ENCODE results near the gene SMCO4.
"Not testable (repeated sequence)": the region's sequence is repeated elsewhere in the genome, so short reads cannot be mapped to it uniquely, and the experiment has no call there.

Gene SMCO4

DNA sequence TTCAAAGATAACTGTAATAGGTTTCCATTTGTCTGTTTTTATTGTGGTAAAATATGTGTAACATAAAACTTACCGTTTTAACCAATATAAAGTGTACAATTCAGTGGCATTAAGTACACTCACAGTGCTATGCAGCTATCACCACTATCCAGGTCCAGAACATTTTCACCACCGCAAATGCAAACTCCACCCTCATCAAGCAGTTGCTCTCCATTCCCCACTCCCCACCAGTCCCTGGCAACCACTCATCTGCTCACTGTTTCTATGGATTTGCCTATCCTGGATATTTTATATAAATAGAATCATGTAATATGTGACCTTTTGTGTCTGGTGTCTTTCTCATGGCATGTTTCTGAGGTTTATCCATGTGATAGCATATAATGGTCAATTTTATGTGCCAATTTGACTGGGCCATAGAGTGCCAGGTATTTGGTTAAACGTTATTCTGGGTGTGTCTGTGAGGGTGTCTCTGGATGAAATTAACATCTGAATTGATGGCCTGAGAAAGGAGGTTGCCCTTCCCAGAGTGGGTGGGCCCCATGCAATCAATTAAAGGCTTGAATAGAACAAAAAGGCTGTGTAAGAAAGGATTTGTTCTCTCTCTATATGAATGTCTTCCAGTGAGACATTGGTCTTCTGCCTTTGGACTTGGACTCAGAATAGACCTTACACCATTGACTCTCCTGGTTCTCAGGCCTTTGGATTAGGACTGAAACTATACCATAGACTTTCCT is 17.2 kb upstream of the SMCO4 start:
- DNase-seq (ENCODE audit: low read depth) = no peak

- no peak for DNase-seq (ENCODE audit: low read depth)
Observed at GRCh38 chr11:93559681-93560080, 16.5 kb upstream of the SMCO4 start.

DNA sequence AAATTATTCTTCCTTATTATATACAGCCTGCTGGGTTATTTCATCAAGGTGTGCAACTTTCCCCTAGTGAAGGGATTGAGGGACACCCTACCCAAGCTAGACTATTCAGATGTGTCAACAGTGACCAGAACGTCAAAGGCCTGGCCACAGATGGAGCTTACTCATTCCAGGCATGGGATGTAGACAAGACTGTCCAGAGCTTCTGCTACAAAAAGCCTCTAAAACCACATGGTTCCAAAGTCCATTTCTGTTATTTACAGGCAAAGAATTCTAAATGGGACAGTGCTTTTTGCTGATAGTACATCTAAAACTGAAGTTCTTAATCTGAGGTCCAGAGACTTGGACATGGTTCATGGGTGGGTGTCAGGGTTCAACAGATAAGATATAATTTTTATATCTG is 9.7 kb upstream of the SMCO4 start:
- DNase-seq (ENCODE audit: low read depth) = no peak

GRCh38 chr11:93549976-93550375 is 6.8 kb upstream of the SMCO4 start:
- no peak for DNase-seq (ENCODE audit: low read depth)

DNA sequence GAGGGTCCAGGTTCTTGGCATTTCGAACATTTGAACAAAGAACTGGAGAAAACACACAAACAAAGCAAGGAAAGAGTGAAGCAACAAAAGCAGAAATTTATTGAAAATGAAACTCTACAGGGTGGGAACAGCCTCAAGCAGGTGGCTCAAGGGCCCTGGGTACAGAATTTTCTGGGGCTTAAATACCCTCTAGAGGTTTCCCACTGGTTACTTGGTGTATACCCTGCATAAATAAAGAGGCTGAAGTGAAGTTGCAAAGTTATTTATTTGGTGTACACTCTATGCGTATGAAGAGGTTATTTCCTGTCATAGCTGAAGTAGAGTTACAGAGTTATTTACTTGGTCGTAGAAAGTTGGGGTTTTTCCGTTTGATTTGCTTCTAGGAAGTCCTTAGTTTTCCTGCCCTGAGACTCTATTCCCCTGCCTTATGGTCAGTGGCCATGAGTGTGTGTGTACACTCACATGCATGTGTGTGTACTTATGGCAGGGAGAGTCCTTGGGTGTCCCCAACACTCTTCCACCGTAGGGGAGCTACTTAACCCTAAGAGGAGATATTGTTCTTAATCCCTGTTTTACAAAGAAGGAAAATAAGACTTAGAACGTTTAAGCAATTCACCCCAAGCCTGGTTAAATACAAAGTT is 5.6 kb upstream of the SMCO4 start:
- DNase-seq (ENCODE audit: low read depth) = no peak

DNA sequence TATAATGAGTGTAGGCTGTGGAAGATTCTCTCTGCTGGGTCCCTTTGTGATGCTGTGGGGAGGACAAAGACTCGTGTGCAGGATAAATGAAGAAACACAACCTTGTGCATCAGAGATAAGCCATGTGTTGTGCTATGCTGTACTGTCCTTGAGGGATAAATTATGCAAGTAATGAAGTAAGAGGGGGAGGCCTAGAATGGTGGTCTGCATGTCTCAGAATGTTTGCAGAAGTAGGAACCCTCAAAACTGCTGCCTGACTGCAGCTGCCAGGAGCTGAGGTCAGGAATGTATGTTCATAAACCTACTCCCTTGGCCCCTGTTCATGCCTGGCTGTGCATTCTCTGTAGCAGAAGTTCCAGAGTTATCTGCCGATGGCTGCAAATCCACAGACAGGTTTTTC is 4.6 kb upstream of the SMCO4 start:
- no peak for DNase-seq (ENCODE audit: low read depth)

GRCh38 chr11:93547028-93547427 is 3.8 kb upstream of the SMCO4 start:
- no peak for DNase-seq (ENCODE audit: low read depth)

DNA sequence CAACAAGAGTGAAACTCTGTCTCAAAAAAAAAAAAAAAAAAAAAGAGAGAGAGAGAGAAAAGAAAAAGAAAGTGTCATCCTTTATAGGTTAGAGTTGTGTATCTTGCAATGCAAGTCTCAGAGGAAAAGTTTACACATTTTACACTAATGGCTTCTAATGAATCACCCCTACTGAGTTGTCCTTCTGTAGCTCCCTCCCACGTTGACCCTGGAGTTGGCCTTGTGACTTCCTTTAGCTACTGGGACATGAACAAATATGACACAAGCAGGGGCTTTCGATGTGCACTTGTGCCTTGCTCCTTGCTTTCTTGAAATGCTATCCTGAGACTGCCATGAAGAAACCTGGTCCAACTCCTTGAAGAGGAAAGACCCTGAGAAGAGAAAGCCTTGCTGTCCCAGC is 2.4 kb upstream of the SMCO4 start:
- DNase-seq (ENCODE audit: low read depth) = no peak

- DNase-seq (ENCODE audit: low read depth) = peak; percentile 30
Observed at GRCh38 chr11:93542811-93543229, 371 bp downstream of the SMCO4 start.

GRCh38 chr11:93541884-93542810 is 1.0 kb downstream of the SMCO4 start:
- DNase-seq (ENCODE audit: low read depth) = peak; percentile 70

DNA sequence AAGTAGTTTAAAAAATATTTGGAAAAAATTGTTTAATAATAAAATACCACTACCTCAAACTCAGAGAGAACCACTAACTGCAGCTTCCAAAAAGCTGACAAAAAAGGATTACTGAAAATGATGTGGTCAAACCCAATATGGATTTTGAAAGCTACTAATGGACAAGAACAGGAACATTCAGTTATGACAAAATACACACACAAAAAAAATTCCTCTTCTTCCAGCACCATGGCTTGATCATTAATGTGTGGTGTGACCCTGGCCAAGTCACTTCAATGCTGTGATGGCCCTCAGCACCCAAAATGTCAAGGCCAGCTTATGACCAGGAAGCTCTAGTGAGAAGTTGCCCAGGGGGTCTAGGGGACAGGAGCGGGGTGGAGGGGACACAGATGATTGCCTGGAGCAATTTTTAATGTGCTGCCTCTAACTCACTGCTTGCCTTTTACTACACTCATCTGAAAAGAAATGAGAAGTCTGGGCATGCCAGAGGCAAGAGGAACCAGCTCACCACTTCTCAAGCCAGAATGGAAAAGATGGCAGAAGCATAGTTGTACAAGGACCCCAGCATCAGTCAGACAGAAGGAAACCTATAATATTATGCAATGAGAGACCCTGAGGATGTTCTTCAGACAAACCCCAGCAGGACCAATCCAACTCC is 2.2 kb downstream of the SMCO4 start:
- DNase-seq (ENCODE audit: low read depth) = no peak

DNA sequence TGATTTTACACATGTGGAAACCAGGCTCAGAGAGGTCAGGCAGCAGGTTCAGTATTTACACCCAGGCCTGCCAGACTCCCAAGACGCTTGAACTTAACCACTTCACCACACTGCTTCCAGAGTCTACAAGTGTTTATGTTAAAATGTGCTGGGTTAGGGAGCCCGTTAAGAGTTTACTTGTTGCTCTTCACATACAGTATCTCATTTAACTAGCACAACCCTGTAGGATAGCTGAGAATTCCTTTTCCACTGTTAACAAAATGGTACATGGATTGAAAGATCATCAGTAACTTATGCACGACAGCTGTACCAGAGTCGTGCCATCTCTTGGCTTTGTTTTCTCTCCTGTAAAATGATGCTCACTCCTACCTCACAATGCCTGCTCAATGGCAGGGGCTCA is 2.9 kb downstream of the SMCO4 start:
- no peak for DNase-seq (ENCODE audit: low read depth)

DNA sequence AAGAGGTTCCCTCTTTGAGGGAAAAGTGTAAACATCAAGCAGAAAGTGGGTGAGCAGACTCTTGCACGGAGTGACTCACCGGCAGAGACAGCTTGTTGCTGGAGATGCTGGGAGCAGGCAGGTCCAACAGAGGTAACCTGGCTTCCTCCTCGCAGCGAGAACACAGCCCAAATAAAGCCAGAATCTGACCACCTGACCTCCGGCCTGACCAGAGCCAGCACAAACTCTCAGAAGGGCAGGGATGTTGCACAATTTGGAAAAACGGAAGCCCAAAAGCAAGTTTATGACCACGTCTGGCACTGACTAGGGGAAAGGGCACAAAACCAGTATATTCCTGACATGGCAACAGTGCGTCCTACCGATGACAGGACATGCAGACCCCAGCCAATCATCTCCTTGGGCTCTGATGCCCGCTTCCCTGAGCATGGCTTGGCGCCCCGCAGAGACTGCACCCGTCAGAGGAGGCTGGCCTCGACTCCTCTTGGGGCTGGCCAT is 5.4 kb downstream of the SMCO4 start:
- DNase-seq (ENCODE audit: low read depth) = no peak

- DNase-seq (ENCODE audit: low read depth) = no peak
Observed at GRCh38 chr11:93537049-93537448, 6.1 kb downstream of the SMCO4 start.

DNA sequence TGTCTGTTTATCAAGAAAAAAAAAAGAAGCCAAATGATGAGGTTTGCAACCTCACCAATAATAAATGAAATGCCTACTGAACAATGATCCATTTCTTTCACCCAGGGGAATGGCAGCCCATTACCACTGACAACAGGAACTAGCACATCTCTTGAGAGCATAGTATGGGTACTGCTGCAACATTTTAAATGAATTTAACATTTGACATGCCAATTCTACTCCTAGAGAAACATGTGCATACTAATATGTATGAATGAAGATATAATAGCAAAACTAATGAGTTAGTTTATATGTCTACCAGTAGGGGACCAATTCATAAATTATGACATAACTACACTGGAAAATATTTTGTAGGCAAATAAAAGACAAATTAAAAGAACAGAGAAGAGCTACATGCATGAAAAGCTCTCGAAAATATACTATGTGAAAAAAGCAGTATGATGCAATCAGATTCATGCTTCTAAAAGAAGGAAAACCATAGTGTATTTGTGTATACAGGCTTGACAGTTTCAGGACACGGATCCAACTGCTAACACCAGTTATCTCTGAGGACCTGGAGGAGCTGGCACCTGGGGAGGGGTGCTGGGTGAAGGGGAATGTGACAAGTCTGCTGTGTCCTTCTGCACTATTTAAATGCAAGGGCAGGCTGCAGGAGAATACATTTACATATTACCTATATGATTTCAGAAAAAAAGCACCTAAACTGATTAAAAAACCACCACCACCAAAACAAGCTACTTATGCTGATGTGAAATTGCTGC is 6.9 kb downstream of the SMCO4 start:
- no peak for DNase-seq (ENCODE audit: low read depth)

- DNase-seq (ENCODE audit: low read depth) = not testable (repeated sequence)
Observed at GRCh38 chr11:93535578-93535977, 7.6 kb downstream of the SMCO4 start.

DNA sequence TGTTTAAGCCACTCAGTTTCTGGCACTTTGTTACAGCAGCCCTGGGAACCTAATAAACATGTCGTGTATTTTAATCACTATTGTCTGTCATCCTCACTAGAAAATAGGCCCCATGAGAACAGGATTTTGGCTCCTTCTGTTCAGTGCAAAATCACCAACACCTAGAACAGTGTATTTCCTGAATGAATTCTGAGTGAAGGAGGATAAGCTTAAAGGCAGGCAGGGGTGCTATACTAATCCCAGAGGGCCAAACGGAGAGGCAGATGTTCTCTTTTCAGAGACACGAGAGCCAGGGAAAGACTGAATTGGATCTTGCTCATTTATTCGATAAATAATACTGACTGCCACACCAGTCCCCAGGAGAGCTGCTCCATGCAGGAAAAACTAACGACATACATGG is 10.4 kb downstream of the SMCO4 start:
- DNase-seq (ENCODE audit: low read depth) = no peak

DNA sequence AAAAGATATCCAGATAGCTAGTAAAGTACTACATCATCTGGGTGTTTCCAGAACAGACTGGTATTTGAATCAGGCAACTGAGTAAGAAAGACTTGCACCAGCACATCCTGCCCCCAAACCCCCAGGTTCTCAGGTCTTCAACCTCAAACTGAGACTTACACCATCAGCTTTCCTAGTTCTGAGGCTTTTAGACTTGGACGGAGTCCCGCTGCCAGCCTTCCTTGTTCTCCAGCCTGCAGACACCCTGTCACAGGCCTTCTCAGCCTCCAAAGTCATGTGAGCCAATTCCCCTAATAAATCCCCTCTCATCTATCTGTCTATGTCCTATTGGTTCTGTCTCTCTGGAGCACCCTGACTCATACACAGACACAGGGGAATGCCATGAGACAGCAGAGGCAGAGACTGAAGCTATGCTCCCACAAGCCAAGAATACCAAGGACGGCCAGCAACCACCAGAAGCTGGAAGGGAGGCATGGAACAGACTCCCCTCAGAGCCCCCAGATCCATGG is 10.9 kb downstream of the SMCO4 start:
- DNase-seq (ENCODE audit: low read depth) = peak; percentile 47

DNA sequence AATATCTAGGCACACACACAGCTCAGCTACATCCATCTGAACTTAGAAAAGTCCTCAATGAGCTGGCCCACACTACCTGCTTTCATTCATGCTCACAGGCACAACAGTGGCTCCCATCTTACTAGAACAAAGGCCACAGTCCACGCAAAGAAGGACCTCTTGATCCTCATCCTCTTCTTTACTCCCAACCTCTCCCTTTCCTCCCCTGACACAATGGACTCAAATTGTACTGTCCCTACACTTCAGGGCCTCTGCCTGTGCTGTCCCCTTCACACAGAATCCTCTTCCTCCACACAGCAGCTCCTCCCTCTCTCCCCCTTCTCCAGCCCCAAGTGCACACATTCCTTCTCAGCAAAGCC is 12.7 kb downstream of the SMCO4 start:
- DNase-seq (ENCODE audit: low read depth) = no peak

- DNase-seq (ENCODE audit: low read depth) = peak; percentile 18
Observed at GRCh38 chr11:93529707-93530467, 13.3 kb downstream of the SMCO4 start.
